ENCODE measurements around the gene HES4. TPM values are rescaled to one million over a fixed set of nuclear protein-coding genes. Genes with fewer than 3 reads are reported as not detected.

HES4 gene
- total RNA-seq, 2 donors from 2014 or later, result 45.8 to 82.6 TPM

DNA sequence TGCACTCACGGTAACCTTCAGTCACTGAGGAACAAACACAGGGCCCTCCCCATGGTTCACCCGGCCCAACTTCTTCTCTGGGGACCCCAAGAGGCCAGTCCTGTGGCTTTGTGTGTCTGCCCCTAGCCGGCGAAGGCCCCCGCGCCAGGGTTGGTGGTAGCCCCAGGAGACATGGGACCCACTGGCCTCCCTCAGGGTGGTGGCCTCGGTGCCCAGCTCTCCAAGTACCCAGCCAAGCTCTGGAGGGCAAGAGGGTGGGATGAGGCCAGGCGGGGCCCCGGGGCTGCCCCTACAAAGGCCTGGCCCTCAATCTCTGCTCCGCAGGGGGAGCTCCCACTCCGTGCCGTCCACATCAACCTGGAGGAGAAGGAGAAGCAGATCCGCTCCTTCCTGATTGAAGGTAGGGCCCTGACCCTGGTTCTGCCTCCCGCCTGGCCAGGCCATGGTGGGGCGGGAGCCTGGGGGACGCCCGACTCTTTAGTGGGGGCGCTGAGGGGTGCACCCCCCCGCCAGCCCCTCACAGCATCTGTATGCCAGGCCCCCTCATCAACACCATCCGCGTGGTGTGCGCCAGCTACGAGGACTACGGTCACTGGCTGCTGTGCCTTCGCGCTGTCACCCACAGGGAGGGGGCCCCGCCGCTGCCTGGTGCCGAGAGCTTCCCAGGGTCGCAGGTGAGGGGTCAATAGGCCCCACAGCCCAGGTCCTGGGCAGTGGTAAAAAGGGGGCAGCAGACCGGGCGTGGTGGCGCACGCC is 28.0 kb downstream of the HES4 start:
- WGBS, result 83% methylated on average over 30 of the region's 34 CpGs
- no peaks in the 10 kb centered on the region for H3K27me3 ChIP-seq (replicated peaks; ENCODE audit: insufficient read depth)
- H3K36me3 ChIP-seq, result no peaks in the 10 kb centered on the region
- H3K27ac ChIP-seq, result no peak overlapping the region
- no peak for DNase-seq (ENCODE audit: low spot score)
- peaks cover 4% of the 10 kb centered on the region for H3K4me1 ChIP-seq (replicated peaks)
- TF ChIP-seq POLR2A (IDR thresholded peaks at IDR 0.05), result no peak
- no peak for TF ChIP-seq POLR2AphosphoS5 (IDR thresholded peaks at IDR 0.05)
- TF ChIP-seq, protein P1, sequence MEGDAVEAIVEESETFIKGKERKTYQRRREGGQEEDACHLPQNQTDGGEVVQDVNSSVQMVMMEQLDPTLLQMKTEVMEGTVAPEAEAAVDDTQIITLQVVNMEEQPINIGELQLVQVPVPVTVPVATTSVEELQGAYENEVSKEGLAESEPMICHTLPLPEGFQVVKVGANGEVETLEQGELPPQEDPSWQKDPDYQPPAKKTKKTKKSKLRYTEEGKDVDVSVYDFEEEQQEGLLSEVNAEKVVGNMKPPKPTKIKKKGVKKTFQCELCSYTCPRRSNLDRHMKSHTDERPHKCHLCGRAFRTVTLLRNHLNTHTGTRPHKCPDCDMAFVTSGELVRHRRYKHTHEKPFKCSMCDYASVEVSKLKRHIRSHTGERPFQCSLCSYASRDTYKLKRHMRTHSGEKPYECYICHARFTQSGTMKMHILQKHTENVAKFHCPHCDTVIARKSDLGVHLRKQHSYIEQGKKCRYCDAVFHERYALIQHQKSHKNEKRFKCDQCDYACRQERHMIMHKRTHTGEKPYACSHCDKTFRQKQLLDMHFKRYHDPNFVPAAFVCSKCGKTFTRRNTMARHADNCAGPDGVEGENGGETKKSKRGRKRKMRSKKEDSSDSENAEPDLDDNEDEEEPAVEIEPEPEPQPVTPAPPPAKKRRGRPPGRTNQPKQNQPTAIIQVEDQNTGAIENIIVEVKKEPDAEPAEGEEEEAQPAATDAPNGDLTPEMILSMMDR (IDR thresholded peaks at IDR 0.05), result no peak
- intact Hi-C loops (cut with DNase I), result no loop called here
- H3K4me3 ChIP-seq, result no peak overlapping the region
- H3K9me3 ChIP-seq, result no peaks in the 10 kb centered on the region

GRCh38 chr1:970973-971730 is 28.7 kb downstream of the HES4 start:
- H3K27ac ChIP-seq, result no peak overlapping the region
- WGBS, result 23% methylated on average over 25 of the region's 42 CpGs

DNA sequence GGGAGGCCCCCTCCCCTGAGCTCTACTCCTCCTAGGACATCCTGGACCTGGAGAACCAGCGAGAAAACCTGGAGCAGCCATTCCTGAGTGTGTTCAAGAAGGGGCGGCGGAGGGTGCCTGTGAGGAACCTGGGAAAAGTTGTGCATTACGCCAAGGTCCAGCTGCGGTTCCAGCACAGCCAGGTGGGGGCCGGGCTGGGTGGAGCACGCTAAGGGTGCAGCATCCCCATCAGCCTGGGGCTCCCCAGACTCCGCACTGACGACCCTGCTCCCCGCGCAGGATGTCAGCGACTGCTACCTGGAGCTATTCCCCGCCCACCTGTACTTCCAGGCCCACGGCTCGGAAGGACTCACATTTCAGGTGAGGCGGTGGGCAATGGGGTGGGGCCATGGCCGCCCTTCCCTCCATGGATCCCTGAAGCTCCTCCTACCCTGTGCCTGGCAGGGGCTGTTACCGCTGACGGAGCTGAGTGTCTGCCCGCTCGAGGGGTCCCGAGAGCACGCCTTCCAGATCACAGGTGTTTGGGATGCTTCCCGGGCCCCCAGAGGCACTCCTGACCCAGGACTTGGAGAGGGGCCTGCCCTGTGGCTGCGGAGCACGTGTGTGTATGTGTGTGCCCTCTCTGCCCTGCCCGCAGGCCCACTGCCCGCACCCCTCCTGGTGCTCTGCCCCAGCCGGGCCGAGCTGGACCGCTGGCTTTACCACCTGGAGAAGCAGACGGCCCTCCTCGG is 29.5 kb downstream of the HES4 start:
- DNase-seq (ENCODE audit: low spot score), result no peak
- no peaks in the 10 kb centered on the region for H3K36me3 ChIP-seq
- H3K4me1 ChIP-seq (replicated peaks), result peaks cover 7% of the 10 kb centered on the region
- TF ChIP-seq, protein P1 (IDR thresholded peaks at IDR 0.05), result no peak
- no peak for TF ChIP-seq POLR2A (IDR thresholded peaks at IDR 0.05)
- TF ChIP-seq POLR2AphosphoS5 (IDR thresholded peaks at IDR 0.05), result no peak
- no peaks in the 10 kb centered on the region for H3K9me3 ChIP-seq
- intact Hi-C loops (cut with DNase I), result no loop called here
- no peak overlapping the region for H3K4me3 ChIP-seq
- no peak overlapping the region for H3K27ac ChIP-seq
- 14% methylated on average over 24 of the region's 33 CpGs for WGBS
- H3K27me3 ChIP-seq (replicated peaks; ENCODE audit: insufficient read depth), result no peaks in the 10 kb centered on the region

More at GRCh38 chr1:970973-971730, 28.7 kb downstream of the HES4 start:
- peaks cover 4% of the 10 kb centered on the region for H3K4me1 ChIP-seq (replicated peaks)
- peak; percentile 18 for TF ChIP-seq POLR2A (IDR thresholded peaks at IDR 0.05)
- TF ChIP-seq, protein P1 (IDR thresholded peaks at IDR 0.05), result no peak
- DNase-seq (ENCODE audit: low spot score), result no peak
- H3K4me3 ChIP-seq, result no peak overlapping the region
- intact Hi-C loops (cut with DNase I), result no loop called here
- H3K36me3 ChIP-seq, result no peaks in the 10 kb centered on the region
- H3K9me3 ChIP-seq, result no peaks in the 10 kb centered on the region
- no peaks in the 10 kb centered on the region for H3K27me3 ChIP-seq (replicated peaks; ENCODE audit: insufficient read depth)

GRCh38 chr1:969260-969855 is 30.5 kb downstream of the HES4 start:
- no peak overlapping the region for H3K27ac ChIP-seq
- WGBS, result 83% methylated on average over 15 of the region's 15 CpGs
- no peaks in the 10 kb centered on the region for H3K27me3 ChIP-seq (replicated peaks; ENCODE audit: insufficient read depth)
- TF ChIP-seq POLR2A (IDR thresholded peaks at IDR 0.05) (no peak), POLR2AphosphoS5 (IDR thresholded peaks at IDR 0.05) (no peak)
- TF ChIP-seq, protein P1 (IDR thresholded peaks at IDR 0.05), result no peak
- no peaks in the 10 kb centered on the region for H3K36me3 ChIP-seq
- intact Hi-C loops (cut with DNase I), result loop anchor here (5.0 kb wide), 1 partner anchor 62 kb away; no protein-coding TSS in a partner anchor
- no peaks in the 10 kb centered on the region for H3K9me3 ChIP-seq
- H3K4me1 ChIP-seq (replicated peaks), result peaks cover 6% of the 10 kb centered on the region
- H3K4me3 ChIP-seq, result no peak overlapping the region
- DNase-seq (ENCODE audit: low spot score), result no peak
